Activated T-cell treated with anti-CD3 and anti-CD28 coated beads, Interleukin-2, amount 50 U/mL, for 1 hour (primary cell): Measurements from ENCODE around the gene ATXN1.
"Not testable (repeated sequence)": the region's sequence is repeated elsewhere in the genome, so short reads cannot be mapped to it uniquely, and the experiment has no call there.

ENCODE experiments used
- DNase-seq: peaks from one replicate; pipeline ENCODE4 v3.0.0-alpha.2; 2020

Gene ATXN1

DNA sequence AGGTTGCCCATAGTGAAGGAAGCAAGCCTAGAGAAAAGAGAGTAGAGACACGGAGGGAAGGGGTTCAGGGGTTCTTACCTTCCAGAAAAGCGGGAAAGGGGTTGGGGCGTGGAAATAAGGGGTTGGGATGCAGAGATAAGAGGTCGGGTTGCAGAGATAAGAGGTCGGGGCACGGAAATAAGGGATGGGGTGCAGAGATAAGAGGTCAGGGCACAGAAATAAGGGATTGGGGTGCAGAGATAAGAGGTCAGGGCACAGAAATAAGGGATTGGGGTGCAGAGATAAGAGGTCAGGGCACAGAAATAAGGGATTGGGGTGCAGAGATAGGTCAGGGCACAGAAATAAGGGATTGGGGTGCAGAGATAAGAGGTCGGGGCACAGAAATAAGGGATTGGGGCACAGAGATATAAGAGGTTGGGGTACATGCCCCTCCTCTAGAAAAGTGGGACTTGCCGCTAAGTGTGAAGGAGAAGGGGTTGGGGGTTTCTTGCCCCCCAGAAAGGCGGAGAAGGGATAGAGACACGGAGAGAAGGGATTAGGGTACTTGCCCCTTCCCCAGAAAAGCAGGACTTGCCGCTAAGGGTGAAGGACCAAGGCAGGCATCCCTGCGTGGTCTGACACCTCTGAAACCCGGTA lies 497.7 kb downstream of the ATXN1 start:
- not testable (repeated sequence) for DNase-seq

DNA sequence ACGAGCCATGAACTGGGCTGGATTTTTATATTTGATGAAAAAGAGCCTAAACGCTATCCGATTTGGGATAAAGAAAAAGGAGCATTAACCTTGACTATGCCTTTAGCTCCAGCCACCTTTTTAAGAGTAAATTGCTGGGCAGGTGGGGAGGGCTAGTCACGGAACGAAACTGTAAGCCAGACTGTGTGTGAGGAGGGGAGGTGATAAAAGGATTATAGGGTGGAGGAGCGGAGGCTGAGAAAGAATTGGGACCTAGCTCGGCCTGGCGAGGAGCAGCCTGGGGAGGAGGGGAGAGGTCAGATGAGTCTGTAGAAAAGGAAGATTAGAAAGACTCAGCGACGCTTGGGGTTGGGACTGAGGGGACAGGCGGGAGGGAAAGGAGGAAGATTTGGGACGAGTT lies 498.5 kb downstream of the ATXN1 start:
- not testable (repeated sequence) for DNase-seq

- DNase-seq, result not testable (repeated sequence)
Observed at GRCh38 chr6:16260602-16261001, 500.7 kb downstream of the ATXN1 start.

- not testable (repeated sequence) for DNase-seq
Observed at GRCh38 chr6:16259604-16260003, 501.7 kb downstream of the ATXN1 start.

DNA sequence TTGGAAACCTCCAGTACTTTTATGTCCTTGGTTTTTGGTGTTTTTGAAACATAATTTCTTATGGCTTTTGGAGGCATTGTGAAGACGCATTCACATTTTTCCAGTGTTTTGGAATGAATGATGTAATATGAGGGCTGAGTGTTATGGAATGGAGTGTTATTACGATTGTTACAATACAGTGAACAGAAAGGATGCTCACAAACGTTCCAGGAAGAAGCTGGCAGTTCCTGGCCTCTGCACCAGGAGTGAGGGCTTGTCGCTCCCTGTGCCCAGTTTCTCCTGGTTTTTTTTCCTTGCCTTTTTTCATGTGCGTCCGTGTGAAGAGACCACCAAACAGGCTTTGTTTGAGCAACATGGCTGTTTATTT lies 502.6 kb downstream of the ATXN1 start:
- no peak for DNase-seq

- no peak for DNase-seq
Observed at GRCh38 chr6:16257999-16258708, 503.1 kb downstream of the ATXN1 start.

DNA sequence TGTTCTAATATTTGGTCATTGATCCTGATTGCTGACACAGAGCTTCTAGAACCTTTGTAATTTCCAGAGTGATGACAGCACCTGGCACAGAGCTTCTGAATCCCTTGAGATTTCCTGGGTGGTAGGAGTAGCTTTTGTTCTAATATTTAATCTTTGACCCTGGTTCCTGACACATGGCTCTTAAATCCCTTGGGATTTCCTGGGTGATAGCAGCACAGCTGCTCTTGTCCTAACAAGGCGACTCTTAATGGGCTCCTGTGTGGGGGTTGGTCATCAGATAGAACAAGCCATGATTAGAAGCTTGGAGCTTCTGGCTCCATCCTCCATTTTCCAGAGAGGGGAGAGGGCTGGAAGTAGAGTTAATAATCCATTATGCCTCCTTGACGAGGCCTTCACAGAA lies 504.5 kb downstream of the ATXN1 start:
- no peak for DNase-seq

DNA sequence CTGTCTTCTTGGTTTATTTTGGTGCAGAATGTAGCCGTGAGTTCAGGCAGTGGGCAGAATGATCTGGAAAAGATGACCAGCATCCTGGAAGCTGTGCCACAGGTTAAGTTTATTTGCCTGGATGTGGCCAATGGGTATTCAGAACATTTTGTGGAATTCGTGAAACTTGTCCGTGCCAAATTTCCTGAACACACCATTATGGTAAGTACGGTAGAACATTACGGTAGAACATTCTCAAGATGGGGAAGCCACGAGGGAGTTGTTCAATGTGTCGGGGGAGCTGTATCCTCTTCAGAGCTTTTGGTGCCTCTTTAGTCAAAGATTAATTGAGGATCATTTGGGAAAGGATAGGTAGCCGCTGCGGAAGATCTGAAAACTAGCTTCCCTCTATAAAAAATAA lies 506.7 kb downstream of the ATXN1 start:
- DNase-seq, result no peak

GRCh38 chr6:16253399-16254144 lies 507.7 kb downstream of the ATXN1 start:
- no peak for DNase-seq

- no peak for DNase-seq
Observed at GRCh38 chr6:16252686-16253299, 508.5 kb downstream of the ATXN1 start.

GRCh38 chr6:16251706-16252105 lies 509.6 kb downstream of the ATXN1 start:
- no peak for DNase-seq

GRCh38 chr6:16249971-16250370 lies 511.3 kb downstream of the ATXN1 start:
- no peak for DNase-seq
